ENCODE results near the gene GOT1. TPM values are rescaled to one million over a fixed set of nuclear protein-coding genes. Genes with fewer than 3 reads are reported as not detected.
A peak's percentile ranks its signal among the peaks of the same experiment; 100 is the strongest.

The GOT1 gene
- polyA plus RNA-seq, 1 donor = 31.3 TPM

DNA sequence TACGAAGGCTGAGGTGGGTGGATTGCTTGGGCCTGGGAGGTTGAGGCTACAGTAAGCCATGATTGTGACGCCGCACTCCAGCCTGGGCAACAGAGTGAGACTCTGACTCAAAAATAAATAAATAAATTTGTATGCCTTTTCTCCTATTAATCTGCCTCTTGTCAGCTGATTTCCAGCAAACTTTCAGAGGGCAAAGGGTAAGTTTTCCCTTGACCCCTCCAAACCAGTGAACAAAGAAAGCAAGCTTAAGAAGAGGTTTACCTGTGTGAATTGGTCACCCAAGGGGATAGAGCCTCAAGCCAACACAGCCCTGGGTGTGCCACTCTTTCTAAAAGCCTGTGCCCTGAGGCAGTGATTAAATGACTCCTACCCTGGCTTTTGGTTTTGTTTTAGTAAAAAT, 30.8 kb downstream of the GOT1 start:
- Histone ChIP-seq H3K4me1 (ENCODE audit: control insufficient read depth, insufficient read depth, low read length) (peaks cover 7% of the 10 kb centered on the region), H3K9me3 (ENCODE audit: control insufficient read depth, low read depth, low read length) (no peaks in the 10 kb centered on the region), H3K27me3 (ENCODE audit: control insufficient read depth, insufficient read depth, low read length) (no peaks in the 10 kb centered on the region), H3K27ac (ENCODE audit: low read length) (no peak overlapping the region), H3K36me3 (ENCODE audit: control insufficient read depth, insufficient read depth, low read length) (peaks cover 64% of the 10 kb centered on the region), H3K4me3 (ENCODE audit: low read length) (no peak overlapping the region)
- no CpG with 5 or more reads among the region's 3 CpGs for WGBS (ENCODE audit: insufficient coverage, low lambda C conversion rate)
- DNase-seq = no peak

DNA sequence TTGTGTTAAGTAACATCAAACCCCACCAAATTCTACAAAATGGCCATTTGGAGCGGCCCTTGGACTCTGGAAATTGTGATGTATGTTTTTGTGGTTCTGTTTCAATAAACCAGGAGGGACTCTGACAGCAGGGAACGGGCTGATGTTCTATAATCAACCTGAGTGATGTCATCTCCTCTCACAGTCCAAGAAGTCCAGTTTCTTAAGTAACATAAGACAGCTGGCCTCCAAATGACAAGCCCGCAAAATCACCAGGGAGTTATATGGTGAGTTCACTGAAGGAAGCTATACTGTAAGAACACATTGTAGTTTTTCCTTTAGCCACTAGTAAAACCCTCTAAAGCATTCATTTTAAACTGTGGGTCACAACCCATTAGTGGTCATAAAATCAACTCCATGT, 34.0 kb downstream of the GOT1 start:
- H3K4me1 ChIP-seq (ENCODE audit: control insufficient read depth, insufficient read depth, low read length) = peaks cover 7% of the 10 kb centered on the region
- no peaks in the 10 kb centered on the region for H3K27me3 ChIP-seq (ENCODE audit: control insufficient read depth, insufficient read depth, low read length)
- no peaks in the 10 kb centered on the region for H3K9me3 ChIP-seq (ENCODE audit: control insufficient read depth, low read depth, low read length)
- peaks cover 39% of the 10 kb centered on the region for H3K36me3 ChIP-seq (ENCODE audit: control insufficient read depth, insufficient read depth, low read length)
- no CpG with 5 or more reads among the region's 3 CpGs for WGBS (ENCODE audit: insufficient coverage, low lambda C conversion rate)
- peak; percentile 12 to 52 for DNase-seq
- no peak overlapping the region for H3K27ac ChIP-seq (ENCODE audit: low read length)
- H3K4me3 ChIP-seq (ENCODE audit: low read length) = no peak overlapping the region

DNA sequence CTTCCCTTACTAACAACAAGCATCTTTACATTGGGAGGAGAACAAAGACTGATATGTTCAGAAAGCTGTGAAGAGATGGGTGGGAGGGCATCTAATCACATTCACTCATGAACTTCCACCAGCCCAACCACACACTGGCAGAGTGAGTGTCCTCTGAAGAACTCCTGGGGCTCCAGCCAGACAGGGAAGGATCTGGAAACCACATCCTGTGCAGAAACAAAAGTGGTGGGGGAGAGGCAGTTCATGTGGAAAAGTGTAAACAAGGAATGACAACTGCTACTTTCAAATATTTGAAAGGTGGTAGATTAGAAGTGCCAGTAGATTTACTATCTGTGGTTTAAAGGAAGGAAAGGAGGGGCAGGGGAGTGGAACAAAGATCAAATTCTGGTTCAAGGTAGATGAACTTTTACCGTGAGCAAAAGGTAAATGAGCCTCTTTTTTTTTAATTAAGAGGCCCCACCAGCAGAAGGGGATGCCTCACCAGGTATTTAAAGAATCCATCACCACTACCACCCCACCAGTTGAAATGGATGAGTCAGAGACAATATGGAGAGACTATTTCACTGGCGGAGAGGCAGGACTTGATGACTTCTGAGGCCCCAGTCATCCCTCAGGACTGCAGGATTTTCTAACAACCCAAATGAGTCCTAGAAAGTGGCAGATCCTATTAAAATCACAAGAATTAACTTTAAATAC, 34.5 kb downstream of the GOT1 start:
- H3K27ac ChIP-seq (ENCODE audit: low read length) = no peak overlapping the region
- WGBS (ENCODE audit: insufficient coverage, low lambda C conversion rate) = no CpG with 5 or more reads among the region's 2 CpGs
- H3K36me3 ChIP-seq (ENCODE audit: control insufficient read depth, insufficient read depth, low read length) = peaks cover 35% of the 10 kb centered on the region
- no peak overlapping the region for H3K4me3 ChIP-seq (ENCODE audit: low read length)
- H3K27me3 ChIP-seq (ENCODE audit: control insufficient read depth, insufficient read depth, low read length) = no peaks in the 10 kb centered on the region
- no peaks in the 10 kb centered on the region for H3K9me3 ChIP-seq (ENCODE audit: control insufficient read depth, low read depth, low read length)
- peak in 1 of 2 donors; percentile 17 for DNase-seq
- peaks cover 7% of the 10 kb centered on the region for H3K4me1 ChIP-seq (ENCODE audit: control insufficient read depth, insufficient read depth, low read length)

DNA sequence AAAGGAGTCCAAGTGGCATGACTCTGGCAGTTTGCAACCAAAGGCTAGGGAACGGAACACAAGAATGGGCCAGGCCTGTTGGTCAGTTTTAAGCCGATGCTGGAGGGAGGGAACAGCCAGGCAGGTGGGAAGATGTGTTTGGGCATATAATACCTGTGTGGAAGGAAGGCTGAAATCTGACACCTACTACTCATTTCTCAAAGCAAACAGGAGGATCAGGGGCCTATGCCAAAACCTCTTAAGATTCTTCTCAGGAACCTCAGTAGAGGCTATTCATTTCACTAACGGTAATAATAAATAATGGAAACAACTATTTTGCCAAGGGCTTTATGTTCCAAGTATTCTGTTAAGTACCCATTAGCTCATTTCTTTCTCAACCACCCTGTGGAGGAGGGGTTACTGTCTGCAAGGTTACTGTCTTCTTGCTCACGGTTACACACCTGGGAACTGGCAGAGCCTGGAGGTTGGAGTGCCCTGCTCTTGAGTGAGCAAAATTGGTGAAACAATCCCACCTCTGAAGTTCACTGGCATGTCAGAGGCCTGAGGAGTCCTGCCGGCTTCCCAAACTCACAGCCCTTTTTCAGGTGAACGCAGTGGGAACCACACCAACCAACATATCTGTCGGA, 35.5 kb downstream of the GOT1 start:
- Histone ChIP-seq H3K4me3 (ENCODE audit: low read length) (no peak overlapping the region), H3K27ac (ENCODE audit: low read length) (no peak overlapping the region), H3K36me3 (ENCODE audit: control insufficient read depth, insufficient read depth, low read length) (peaks cover 28% of the 10 kb centered on the region), H3K9me3 (ENCODE audit: control insufficient read depth, low read depth, low read length) (no peaks in the 10 kb centered on the region), H3K27me3 (ENCODE audit: control insufficient read depth, insufficient read depth, low read length) (no peaks in the 10 kb centered on the region), H3K4me1 (ENCODE audit: control insufficient read depth, insufficient read depth, low read length) (peaks cover 7% of the 10 kb centered on the region)
- 93% methylated on average over 2 of the region's 7 CpGs for WGBS (ENCODE audit: insufficient coverage, low lambda C conversion rate)
- no peak for DNase-seq

DNA sequence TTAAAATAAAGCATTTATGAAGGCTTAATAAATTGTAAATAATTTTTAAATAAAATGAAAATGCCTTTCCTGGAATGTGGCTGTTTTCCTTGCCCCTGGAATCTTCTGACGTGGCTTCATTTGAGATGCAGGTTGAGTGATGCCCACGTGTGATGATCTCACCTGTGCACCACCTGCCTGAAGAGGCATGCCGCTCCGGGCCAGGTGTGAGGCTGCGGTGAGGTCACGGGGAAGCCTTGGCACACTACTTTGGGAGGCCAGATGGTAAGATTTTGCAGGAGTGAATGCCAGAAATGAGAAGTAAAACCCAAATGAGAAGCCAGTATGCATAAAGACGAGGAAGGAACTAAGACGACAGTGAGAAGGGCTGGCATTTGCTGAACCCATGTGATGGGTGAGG, 36.2 kb downstream of the GOT1 start:
- no peak overlapping the region for H3K4me3 ChIP-seq (ENCODE audit: low read length)
- no peaks in the 10 kb centered on the region for H3K27me3 ChIP-seq (ENCODE audit: control insufficient read depth, insufficient read depth, low read length)
- H3K9me3 ChIP-seq (ENCODE audit: control insufficient read depth, low read depth, low read length) = no peaks in the 10 kb centered on the region
- H3K27ac ChIP-seq (ENCODE audit: low read length) = no peak overlapping the region
- H3K36me3 ChIP-seq (ENCODE audit: control insufficient read depth, insufficient read depth, low read length) = peaks cover 23% of the 10 kb centered on the region
- peaks cover 7% of the 10 kb centered on the region for H3K4me1 ChIP-seq (ENCODE audit: control insufficient read depth, insufficient read depth, low read length)
- no peak for DNase-seq
- WGBS (ENCODE audit: insufficient coverage, low lambda C conversion rate) = 92% methylated on average over 4 of the region's 8 CpGs

DNA sequence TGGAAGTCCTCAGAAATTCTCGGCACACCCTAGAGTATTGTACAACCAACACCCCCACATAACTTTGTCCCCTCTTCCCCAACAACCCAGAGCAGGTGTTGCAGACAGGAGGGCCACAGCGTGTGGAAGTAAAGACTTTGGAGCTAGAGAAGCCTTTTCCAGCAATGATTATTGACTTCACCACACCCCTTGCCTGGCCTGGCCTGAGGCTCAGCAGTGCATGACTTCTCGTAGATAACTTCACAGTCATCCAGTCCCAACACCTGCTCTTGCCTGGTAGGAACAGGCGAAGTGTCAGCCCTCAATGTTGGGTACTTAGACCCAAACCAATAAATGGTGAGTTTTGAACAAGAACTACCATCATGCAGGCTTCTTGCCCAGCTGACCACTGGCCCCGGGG, 36.7 kb downstream of the GOT1 start:
- DNase-seq = no peak

DNA sequence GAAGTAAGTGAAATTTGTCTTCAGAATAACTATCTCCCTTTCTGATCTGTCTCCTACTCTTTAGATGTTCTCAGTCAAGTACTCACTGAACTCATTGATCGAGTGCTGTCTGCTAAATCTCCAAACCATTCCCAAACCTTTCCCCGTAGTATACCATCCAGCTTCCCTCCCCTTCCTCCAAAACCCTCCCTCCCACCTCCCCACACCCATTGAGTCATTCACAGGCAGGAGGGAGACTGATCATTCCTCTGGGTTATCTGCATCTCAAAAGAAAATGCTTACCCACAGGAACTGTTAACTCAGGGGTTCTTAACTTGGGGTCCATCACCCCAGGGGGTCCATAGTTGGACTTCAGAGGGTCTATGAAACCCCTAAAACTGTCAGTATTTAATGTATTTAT, 37.4 kb downstream of the GOT1 start:
- Histone ChIP-seq H3K36me3 (ENCODE audit: control insufficient read depth, insufficient read depth, low read length) (peaks cover 14% of the 10 kb centered on the region), H3K9me3 (ENCODE audit: control insufficient read depth, low read depth, low read length) (no peaks in the 10 kb centered on the region), H3K27ac (ENCODE audit: low read length) (no peak overlapping the region), H3K27me3 (ENCODE audit: control insufficient read depth, insufficient read depth, low read length) (no peaks in the 10 kb centered on the region), H3K4me1 (ENCODE audit: control insufficient read depth, insufficient read depth, low read length) (peaks cover 7% of the 10 kb centered on the region), H3K4me3 (ENCODE audit: low read length) (no peak overlapping the region)
- DNase-seq = no peak
- no CpG with 5 or more reads among the region's 2 CpGs for WGBS (ENCODE audit: insufficient coverage, low lambda C conversion rate)

More for the DNA sequence above, 36.7 kb downstream of the GOT1 start:
- H3K9me3 ChIP-seq (ENCODE audit: control insufficient read depth, low read depth, low read length) = no peaks in the 10 kb centered on the region
- H3K4me3 ChIP-seq (ENCODE audit: low read length) = no peak overlapping the region
- no peak overlapping the region for H3K27ac ChIP-seq (ENCODE audit: low read length)
- H3K27me3 ChIP-seq (ENCODE audit: control insufficient read depth, insufficient read depth, low read length) = no peaks in the 10 kb centered on the region
- peaks cover 18% of the 10 kb centered on the region for H3K36me3 ChIP-seq (ENCODE audit: control insufficient read depth, insufficient read depth, low read length)
- peaks cover 7% of the 10 kb centered on the region for H3K4me1 ChIP-seq (ENCODE audit: control insufficient read depth, insufficient read depth, low read length)
- WGBS (ENCODE audit: insufficient coverage, low lambda C conversion rate) = no CpG with 5 or more reads among the region's 5 CpGs

DNA sequence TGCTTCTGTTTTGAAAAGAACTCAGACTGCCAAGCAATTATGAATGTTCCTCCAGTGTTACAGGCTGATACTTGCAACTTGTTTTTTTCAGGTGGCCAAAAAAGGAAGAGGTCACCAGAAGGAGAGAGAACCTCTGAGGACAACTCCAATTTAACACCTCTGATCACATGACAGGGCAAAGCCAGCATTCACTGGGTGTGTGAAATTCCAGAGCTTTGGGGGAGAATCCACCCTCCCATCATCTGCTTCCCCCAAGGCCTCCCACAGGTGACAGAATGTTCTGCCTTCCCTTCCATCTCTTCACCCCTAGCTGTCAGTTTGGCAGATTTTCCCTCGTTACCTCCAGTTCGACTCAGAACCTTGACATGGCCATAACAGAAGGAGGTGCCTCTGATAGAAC, 39.1 kb downstream of the GOT1 start:
- no peak for DNase-seq
- Histone ChIP-seq H3K27me3 (ENCODE audit: control insufficient read depth, insufficient read depth, low read length) (peaks cover 8% of the 10 kb centered on the region), H3K9me3 (ENCODE audit: control insufficient read depth, low read depth, low read length) (no peaks in the 10 kb centered on the region), H3K36me3 (ENCODE audit: control insufficient read depth, insufficient read depth, low read length) (peaks cover 2% of the 10 kb centered on the region), H3K27ac (ENCODE audit: low read length) (no peak overlapping the region), H3K4me3 (ENCODE audit: low read length) (no peak overlapping the region), H3K4me1 (ENCODE audit: control insufficient read depth, insufficient read depth, low read length) (peaks cover 7% of the 10 kb centered on the region)
- WGBS (ENCODE audit: insufficient coverage, low lambda C conversion rate) = 80% methylated on average over 2 of the region's 2 CpGs

DNA sequence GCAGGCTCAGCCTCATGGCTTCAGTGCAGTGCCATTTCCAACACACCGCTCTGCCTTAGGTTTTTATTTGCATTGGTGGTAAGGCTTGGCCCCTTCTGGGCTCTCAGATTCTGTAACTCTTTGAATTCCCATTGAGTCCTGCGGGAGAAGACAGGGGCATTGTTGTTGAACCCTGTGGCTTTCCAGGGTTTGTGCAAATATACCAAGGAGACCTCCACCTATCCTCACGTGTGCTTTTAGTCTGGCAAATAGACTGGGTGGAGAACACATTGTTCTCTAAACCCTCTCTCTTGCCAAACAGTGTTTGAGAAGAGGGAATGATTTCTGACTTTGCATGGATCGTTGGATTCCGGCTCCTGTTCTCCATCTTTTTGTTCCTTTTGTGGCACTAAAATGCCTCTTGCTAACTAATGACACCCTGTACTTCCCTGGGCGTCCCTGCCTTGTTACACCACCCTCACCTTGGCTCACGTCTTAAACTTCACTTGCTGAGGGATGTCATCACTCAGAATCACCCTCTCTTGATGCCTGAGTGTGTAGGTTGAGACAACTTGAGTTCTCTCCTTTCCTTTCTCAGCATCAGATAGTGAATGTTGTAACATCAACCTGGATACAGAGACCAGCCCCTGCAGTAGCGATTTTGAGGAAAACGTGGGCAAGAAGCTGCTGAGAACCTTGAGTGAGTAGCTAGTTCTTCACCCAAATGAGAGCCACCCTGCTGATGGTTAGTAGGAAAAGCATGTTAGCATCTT, 40.5 kb downstream of the GOT1 start:
- Histone ChIP-seq H3K9me3 (ENCODE audit: control insufficient read depth, low read depth, low read length) (no peaks in the 10 kb centered on the region), H3K27me3 (ENCODE audit: control insufficient read depth, insufficient read depth, low read length) (peaks cover 11% of the 10 kb centered on the region), H3K4me3 (ENCODE audit: low read length) (no peak overlapping the region), H3K36me3 (ENCODE audit: control insufficient read depth, insufficient read depth, low read length) (peaks cover 2% of the 10 kb centered on the region), H3K4me1 (ENCODE audit: control insufficient read depth, insufficient read depth, low read length) (no peaks in the 10 kb centered on the region), H3K27ac (ENCODE audit: low read length) (no peak overlapping the region)
- no peak for DNase-seq
- WGBS (ENCODE audit: insufficient coverage, low lambda C conversion rate) = 100% methylated on average over 1 of the region's 9 CpGs

DNA sequence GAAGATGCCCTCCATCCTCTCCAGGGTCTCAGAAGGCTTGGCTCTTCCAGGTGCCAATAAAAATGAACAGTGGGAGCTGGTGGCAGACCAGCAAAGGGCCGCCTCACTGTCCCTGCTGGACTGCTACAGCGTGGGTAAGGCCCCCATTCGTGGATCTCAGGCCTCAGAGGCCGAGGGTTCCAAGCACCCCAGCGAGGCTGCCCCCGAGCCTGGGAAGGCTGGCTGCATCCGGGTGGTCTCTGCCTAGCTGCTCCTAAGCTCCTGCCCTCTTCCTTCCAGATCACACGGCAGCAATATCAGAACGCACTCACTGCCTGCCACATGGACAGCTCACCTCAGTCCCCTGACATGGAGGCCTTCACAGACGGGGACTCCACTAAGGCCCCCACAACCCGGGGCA, 42.9 kb downstream of the GOT1 start:
- Histone ChIP-seq H3K27me3 (ENCODE audit: control insufficient read depth, insufficient read depth, low read length) (peaks cover 14% of the 10 kb centered on the region), H3K27ac (ENCODE audit: low read length) (no peak overlapping the region), H3K4me3 (ENCODE audit: low read length) (no peak overlapping the region), H3K4me1 (ENCODE audit: control insufficient read depth, insufficient read depth, low read length) (no peaks in the 10 kb centered on the region), H3K9me3 (ENCODE audit: control insufficient read depth, low read depth, low read length) (no peaks in the 10 kb centered on the region), H3K36me3 (ENCODE audit: control insufficient read depth, insufficient read depth, low read length) (no peaks in the 10 kb centered on the region)
- WGBS (ENCODE audit: insufficient coverage, low lambda C conversion rate) = no CpG with 5 or more reads among the region's 11 CpGs
- DNase-seq = no peak
